ENCODE results near the gene ECE2.

Gene ECE2

DNA sequence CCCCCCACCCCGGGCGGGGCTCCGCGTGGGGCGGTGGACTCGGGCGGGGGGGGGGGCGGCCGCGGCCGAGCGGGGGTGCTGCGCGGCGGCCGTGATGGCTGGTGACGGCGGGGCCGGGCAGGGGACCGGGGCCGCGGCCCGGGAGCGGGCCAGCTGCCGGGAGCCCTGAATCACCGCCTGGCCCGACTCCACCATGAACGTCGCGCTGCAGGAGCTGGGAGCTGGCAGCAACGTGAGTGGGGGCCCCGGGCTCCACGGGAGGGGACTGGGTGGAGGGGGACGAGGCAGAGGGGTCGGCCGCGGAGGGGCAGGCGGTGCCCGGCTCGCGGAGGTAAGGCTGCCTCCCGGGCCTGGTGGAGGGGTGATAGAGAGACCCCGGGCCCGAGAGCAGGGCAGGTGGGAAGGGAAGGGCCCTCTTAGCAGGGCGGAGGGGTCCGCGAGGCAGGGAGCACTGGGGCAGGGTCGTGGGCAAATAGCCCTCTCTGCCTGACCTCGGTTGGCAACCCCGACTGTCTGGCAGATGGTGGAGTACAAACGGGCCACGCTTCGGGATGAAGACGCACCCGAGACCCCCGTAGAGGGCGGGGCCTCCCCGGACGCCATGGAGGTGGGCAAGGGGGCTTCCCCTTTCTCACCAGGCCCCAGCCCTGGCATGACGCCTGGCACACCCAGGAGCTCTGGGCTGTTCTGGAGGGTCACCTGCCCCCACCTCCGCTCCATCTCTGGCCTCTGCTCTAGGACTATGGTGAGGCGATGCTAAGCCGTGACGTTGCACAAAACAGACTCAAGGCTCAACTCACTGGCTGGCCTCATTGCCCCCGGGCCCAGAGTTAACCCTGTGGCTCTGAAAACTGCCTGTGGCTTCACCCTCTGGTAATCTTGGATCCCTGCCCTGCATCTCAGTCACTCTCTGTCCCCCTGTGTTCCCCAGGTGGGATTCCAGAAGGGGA is at the start of gene ECE2:
ECE2 (plus strand) TSS at position 62 of the 950 bp plus-strand sequence; CDS start at position 194, 132 bp downstream.
- no peak for DNase-seq (ENCODE audit: low spot score)

DNA sequence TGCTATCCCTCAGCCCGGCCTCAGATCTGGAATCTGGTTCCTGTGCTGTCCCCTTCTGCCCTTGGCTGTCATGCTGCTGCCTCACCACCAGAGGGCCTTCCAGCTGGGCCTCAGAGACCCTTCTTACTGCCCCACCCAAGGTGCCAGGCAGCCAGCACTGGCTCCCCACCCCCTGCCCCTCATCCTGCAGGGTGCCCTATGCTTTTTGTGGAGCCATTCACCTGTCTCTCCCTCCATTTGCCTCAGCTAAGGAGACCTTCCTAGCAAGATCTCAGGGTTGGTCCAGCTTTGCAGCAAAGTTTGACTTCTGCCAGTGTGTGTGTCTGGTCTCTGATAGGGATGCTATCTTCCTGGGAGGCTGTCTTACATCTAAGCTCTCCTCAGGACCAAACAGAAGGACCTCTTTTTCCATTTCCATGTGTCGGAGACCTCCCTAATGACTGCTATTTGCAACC is 48.3 kb upstream of the ECE2 start:
- DNase-seq (ENCODE audit: low spot score), result peak; percentile 24

DNA sequence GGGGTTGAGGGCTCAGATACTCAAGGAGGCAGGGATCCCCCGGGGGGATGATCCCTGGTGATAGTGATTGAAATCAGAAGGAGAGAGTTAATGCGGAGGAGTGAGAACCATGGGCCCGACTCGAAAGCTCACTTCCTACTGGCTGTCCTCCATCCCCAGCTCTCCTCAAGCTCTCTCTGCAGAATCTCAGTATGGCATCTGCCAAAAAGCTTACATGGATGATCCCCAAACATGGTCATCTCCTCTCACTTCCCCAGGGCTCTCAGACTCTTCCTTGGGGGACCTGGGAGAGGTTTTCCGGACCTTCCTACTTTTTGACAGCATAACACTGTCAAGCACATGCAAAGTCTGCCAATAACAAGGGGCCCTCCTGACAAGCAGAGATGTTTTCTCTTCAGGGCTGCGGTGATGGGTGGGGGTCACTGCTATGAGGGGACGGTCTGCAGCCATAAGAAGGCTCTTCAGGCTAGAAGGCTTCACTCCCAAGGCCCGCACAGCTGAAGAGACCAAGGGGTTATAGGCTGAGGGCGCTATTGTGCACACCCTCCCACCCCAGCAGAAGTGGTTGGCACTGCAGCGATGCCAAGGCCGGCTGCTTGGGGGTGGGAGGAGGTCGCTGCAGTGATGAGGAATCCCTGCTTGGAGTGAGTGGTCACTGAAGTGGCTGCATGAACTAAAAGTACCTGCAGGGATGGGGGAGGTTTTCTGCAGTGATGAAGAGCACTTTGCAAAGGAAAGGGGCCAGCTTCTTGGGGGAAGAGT is 47.3 kb upstream of the ECE2 start:
- DNase-seq (ENCODE audit: low spot score), result no peak

DNA sequence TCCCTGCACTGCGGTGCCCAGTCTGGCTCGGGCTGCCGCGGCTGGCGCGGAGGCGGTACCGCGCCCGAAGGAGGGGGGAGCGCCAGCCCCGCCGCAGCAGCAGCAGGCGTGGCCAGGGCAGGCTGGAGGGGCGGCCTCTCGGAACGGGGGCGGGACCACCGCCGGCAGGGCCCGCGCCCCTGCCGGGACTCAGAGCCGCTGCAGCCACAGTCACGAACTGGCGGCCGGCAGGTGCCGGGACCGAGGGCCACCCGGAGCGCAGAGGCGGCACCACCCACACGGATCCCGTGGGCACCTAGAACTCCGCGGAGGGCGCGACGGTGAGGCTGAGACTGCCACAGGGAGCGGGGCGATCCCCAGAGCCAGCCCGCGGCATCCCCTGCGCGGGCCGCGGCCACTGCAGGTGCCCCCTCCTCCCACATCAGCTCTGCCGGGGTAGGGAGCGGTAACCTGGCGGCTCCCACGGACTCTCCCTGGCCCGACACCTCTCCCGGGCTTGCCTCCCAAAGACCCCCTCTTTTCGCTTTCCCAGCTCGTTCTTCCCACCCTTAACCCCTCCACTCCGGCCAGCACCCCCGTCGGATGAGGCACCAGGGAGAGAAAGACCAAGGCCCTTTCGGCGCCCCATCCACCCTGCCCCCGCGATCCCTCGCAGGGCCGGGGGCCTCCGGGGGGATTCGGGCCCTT is 46.3 kb upstream of the ECE2 start, which contains the start of gene VWA5B2:
VWA5B2 (plus strand) TSS at position 192 of the 687 bp plus-strand sequence. CDS start 944 bp downstream, outside the sequence.
- peak; percentile 56 for DNase-seq (ENCODE audit: low spot score)

DNA sequence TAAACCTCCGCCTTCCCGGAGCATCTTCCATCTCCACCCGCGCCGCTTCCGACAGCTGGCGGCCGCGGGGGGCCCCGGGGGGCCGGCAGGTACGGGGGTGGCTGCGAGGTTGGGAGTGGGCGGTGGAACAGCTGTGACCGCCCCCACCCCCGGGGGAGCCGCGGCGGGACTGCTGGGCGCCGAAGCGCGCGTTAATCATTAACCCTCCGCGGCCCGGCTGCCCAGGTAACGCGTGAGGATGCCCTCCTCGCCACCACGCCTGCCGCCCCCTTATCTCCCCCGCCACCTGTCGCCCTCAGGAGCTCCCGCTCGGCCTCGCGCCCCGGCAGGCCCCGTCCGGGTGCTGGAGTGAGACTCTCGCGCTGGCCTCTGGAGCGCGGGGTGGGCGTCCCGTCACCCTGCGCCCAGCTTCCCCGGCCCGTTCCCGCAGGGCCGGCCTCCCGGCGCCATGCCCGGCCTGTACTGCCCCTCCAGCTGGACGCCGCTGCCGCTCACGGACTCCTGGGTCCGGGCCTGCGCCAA is 45.7 kb upstream of the ECE2 start:
- DNase-seq (ENCODE audit: low spot score), result no peak

DNA sequence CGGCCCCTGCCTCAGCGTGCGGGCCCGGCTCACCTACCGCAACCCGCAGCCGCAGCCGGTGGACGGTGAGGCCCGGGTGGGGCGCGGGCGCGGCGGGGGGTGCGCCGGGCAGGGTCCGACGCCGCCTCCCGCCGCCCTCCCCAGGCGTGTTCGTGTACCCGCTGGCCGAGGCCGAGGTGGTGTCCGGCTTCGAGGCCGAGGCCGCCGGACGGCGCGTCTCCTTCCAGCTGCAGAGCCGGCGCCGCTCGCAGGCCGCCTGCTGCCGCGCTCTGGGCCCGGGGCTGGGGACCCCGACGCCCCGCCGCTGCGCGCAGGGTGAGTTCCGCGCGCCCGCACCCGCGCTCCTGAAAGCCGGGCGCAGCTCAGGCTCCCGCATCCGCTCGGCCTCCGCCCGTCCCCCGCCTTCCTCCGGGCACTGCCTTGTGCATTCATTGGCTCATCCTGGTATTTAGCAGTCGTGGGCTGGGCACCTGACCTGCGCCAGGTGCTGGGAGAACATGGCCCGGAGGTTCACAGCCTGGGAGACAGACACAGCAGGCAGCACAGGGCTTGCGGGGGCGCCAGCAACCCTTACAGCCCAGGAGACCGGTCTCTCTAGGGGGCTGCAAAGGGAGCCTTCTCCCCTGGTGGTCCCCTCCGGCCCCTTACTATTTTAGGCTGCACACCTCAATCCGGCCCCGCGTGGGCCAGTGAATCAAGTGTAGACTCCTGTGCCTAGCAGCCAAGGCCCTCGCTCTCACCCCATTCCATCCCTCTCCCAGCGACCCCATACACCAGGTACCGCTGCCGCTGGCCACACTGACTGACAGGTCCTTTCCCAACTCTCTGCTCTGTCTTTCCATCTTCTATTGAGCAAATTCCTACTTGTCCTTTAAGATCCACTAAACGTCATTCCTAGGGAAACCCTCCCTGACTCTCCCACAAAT is 45.0 kb upstream of the ECE2 start:
- peak; percentile 34 for DNase-seq (ENCODE audit: low spot score)

DNA sequence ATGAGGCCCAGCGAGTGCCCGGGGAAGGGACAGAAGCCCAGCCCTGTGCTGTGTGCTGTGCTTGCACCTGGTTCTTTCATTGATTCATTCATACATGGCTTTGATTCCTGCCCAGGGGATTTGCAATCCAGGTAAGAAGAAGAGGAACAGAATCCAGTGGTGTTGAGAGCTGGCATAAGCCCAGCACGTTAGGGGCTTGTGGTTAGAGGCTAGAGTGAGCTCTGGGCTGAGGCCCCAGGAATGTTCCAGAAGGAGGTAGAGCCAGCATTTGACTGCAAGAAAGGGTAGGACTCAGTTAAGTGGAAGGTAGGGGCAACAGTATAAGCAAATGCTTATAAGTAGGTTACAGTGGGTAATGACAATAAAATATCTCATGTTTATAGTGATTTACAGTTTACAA is 44.2 kb upstream of the ECE2 start:
- no peak for DNase-seq (ENCODE audit: low spot score)

DNA sequence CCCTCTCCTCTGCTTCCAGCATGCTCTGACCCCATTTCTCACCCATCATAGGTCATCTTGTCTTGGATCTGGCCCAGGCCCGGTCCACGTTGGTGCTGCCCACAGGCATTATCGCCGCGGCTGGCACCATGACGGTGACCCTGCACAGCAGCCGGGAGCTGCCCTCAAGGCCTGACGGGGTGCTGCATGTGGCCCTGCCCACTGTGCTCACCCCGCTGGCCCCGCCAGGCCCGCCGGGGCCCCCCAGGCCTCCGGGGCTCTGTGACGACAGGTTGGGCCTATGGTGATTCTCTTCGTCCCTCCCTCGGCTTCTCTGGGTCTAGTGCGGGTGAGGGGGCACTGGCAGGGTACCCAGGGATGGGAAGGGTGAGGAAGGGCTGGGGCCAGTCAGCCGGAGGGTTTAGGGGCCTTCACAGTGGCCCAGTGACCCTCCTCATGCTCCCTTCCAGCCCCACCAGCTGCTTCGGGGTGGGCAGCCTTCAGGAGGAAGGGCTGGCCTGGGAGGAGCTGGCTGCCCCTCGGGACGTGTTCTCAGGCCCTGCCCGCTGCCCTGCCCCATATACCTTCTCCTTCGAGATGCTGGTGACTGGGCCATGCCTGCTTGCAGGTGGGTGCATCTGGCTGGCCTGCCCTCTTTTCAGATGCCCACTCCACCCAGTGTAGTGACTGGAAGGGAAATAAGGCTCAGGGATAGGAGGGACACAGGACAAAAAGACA is 42.5 kb upstream of the ECE2 start:
- DNase-seq (ENCODE audit: low spot score), result no peak

DNA sequence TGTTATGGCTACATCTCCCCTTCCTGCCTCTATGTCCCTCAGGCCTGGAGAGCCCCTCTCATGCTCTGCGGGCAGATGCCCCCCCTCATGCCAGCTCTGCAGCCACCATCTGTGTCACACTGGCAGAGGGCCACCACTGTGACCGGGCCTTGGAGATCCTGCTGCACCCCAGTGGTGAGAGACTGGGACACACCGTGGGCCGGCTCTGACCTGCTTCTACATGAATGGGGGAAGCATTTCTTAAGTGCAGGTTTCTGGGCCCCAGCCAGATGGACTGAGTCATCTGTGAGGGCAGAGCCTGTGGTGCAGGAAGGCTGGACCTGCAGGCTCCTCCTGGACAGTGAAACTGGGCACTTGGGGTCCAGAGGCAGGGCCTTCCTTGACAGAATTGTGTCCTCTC is 41.6 kb upstream of the ECE2 start:
- DNase-seq (ENCODE audit: low spot score), result peak; percentile 94

DNA sequence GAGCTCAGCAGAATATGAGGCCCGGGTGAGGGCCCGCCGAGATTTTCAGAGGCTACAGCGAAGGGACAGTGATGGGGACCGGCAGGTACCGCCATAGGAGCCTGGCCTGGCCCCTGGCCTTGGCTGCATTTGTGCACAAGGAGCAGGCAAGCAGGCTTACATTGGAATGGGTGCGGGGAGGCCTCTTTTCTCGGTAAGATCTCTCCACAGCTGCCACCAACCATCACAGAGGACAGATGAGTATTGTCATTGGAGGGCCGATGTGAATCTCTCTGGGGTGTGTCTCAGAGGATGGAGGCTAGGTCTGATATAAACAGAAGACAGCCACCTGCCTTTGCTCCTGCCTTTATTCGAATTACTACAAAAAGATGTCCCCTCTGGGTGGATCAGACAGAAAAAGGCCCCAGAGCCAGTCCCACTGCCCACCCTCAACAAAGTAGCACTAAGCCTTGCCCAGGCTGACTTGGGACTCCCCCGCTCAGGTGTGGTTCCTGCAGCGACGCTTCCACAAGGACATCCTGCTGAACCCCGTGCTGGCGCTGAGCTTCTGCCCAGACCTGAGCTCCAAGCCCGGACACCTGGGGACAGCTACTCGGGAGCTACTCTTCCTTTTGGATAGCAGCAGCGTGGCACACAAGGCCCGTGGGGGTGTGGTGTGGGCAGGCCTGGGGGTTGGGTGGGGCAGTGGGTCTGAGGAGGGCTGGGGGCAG is 41.0 kb upstream of the ECE2 start:
- DNase-seq (ENCODE audit: low spot score), result no peak

DNA sequence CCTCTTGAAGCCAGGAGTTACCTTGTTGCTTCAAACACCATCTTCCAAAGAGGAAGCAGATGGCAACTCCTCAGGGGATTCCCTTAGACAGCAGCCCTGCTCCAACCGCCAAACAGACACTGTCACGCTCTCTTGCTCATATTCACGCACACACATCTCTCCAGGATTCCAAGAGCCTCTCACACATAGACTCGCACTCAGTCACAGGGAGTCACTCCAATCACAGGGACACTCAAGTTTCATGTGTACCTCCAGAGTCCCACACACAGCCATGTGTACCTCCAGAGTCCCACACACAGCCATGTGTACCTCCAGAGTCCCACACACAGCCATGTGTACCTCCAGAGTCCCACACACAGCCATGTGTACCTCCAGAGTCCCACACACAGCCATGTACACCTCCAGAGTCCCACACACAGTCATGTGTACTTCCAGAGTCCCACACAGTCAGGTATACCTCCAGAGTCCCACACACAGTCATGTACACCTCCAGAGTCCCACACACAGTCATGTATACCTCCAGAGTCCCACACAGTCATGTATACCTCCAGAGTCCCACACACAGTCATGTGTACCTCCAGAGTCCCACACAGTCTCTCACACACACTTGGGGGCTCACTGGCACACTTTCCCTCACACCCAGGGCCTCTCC is 40.3 kb upstream of the ECE2 start:
- peak; percentile 62 for DNase-seq (ENCODE audit: low spot score)

DNA sequence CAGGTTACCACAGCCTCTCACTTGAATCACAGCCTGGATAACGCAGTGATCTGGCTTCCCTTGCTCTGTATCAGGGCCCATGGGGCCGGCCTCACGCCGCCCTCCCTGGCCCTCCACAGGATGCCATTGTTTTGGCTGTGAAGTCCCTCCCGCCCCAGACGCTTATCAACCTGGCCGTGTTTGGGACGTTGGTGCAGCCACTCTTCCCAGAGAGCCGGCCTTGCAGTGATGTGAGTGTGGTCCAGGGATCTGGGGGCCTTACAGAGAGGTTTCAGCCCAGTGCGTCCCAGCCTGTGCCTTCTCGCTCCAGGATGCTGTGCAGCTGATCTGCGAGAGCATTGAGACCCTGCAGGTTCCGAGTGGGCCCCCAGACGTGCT is 39.8 kb upstream of the ECE2 start:
- DNase-seq (ENCODE audit: low spot score), result no peak

DNA sequence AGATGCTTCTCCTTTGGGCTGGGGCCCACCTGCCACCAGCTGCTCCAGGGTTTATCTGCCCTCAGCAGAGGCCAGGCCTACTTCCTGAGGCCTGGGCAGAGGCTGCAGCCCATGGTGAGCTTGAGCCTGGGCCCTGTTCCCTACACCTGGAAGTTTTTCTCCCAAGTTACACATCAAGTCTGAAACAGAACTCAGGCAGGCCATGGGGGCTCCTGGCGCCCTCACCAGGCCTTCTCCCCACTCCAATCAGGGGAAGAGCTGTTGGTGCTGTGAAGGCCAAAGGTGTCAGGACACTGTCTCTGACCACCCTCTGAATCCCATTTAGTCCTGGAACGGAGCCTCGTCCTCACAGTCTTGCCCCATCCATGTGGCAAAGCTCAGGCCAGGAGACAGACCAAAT is 39.2 kb upstream of the ECE2 start:
- DNase-seq (ENCODE audit: low spot score), result no peak

DNA sequence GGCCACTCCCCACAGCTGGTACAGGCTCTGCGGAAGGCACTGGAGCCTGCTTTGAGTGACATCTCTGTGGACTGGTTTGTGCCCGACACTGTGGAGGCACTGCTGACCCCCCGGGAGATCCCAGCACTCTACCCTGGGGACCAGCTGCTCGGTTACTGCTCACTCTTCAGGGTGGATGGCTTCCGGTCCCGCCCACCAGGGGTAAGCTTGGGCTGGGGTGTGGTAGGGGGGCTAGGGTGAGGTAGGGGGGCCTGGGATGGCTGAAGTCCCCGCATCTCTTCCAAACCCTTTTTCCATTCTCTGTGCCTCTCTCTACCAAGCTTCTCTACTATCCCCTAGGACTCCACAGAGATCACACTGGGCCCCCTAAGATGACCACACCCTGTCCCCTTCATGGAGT is 38.6 kb upstream of the ECE2 start:
- no peak for DNase-seq (ENCODE audit: low spot score)

DNA sequence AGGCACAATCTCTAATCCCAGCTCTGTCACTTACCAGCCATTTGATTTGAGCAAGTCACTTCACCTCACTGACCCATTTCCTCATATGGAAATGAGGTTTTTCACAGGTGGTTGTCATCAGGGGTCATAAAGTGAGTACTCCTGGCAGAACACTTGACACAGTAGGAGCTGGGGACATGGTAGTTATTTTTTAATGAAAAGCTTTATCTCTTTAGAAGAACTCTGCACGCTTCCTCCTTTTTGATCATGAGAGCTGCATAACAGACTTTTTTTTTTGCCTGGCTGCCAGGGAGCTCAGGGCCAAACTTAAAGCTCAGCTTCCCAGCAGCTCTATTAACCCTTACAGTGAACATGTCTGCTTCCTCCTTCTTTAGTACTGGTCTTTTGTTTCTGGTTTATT is 38.0 kb upstream of the ECE2 start:
- DNase-seq (ENCODE audit: low spot score), result no peak

DNA sequence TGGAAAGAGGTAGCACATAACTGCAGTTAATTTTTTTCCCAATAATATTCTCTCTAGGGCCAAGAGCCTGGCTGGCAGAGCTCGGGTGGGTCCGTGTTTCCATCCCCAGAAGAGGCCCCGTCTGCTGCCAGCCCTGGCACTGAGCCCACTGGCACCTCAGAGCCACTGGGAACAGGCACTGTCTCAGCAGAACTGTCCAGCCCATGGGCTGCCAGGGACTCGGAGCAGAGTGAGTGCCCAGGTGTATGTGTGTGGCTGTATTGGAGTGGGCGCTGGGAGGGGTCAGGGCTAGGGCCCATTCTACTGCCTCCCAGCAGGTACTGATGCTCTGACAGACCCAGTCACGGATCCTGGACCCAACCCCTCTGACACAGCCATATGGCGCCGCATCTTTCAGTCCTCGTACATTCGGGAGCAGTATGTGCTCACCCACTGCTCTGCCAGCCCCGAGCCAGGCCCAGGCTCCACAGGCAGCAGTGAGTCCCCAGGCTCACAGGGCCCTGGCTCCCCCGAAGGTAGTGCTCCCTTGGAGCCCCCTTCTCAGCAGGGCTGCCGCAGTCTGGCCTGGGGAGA is 37.5 kb upstream of the ECE2 start:
- no peak for DNase-seq (ENCODE audit: low spot score)

DNA sequence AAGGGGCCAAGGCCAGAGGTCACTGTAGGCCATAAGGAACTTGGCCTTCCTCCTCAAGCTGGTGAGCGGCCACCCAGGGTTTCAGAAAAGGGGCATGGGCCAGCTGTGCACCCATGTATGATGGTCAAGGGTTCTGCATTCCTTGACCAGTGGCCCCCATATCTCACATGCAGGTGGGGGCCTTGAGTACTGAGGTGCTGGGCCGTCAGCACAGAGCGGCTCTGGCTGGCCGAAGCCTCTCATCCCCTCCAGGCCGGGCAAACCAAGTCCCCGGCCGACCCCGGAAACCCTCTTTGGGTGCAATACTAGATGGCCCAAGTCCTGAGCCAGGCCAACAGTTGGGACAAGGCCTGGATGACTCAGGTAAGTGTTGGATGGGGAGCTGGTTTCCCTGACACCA is 36.6 kb upstream of the ECE2 start:
- DNase-seq (ENCODE audit: low spot score), result no peak

DNA sequence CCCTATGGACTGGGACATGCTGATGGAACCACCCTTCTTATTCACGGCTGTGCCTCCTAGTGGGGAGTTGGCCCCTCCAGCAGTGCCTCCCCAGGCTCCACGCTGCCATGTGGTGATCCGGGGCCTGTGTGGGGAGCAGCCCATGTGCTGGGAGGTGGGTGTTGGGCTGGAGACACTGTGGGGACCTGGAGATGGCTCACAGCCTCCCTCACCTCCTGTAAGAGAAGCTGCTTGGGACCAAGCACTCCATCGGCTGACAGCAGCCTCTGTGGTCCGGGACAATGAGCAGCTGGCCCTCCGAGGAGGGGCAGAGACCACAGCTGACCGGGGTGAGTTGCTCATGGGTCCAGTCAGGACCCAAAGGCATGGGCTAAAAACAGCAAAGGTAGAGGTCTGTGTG is 36.1 kb upstream of the ECE2 start:
- no peak for DNase-seq (ENCODE audit: low spot score)
